Astrocyte of the spinal cord (primary cell): Measurements from ENCODE around the gene IRGC.

ENCODE experiments used
- DNase-seq: peaks from one replicate; pipeline ENCODE4 v3.0.0; 2011; ENCODE audit warnings: low read depth, low spot score
- H3K4me3 ChIP-seq: 2 replicates; pipeline ENCODE4 v1.5.1; 2011; ENCODE audit warnings: low read depth, mild to moderate bottlenecking, low read length, moderate library complexity
- CTCF ChIP-seq: IDR thresholded peaks from 2 replicates; pipeline ENCODE4 v1.5.1; 2012; ENCODE audit warnings: low read depth, mild to moderate bottlenecking, low read length, inconsistent platforms
- in situ Hi-C: cut with HindIII; loops from 2 replicates; pipeline ENCODE4 v1.10.0; 2017; ENCODE audit warnings: low sequenced_read_pairs

Gene IRGC

GRCh38 chr19:43729919-43730318 is 14.0 kb downstream of the IRGC start:
- DNase-seq: no peak
- TF ChIP-seq CTCF: no peak
- in situ Hi-C loops: no loop called here
- H3K4me3 ChIP-seq: no peak overlapping the region

GRCh38 chr19:43731346-43731745 is 15.5 kb downstream of the IRGC start:
- DNase-seq: peak; percentile 27
- in situ Hi-C loops: no loop called here
- no peak for TF ChIP-seq CTCF
- H3K4me3 ChIP-seq: no peak overlapping the region

DNA sequence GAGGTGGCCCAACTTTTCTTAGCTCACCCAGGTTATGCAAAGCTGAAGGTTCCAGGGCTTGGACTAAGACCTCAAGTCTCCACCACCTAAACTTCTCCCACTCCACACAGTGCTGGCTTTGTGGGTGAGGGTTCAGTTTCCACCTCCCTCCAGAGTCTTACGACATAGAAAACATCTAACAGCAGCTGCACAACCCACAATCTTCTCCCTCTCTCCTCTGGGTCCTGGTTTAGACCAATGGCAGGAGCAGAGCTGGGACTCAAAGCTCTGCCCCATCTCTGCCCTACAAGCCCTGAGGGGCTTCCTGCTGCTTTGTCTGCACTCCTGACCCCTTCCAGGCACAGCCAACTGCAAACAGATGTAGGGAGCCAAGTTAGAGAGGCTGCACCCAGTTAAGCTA is 16.0 kb downstream of the IRGC start:
- TF ChIP-seq CTCF: no peak
- DNase-seq: peak; percentile 78
- in situ Hi-C loops: no loop called here
- no peak overlapping the region for H3K4me3 ChIP-seq

DNA sequence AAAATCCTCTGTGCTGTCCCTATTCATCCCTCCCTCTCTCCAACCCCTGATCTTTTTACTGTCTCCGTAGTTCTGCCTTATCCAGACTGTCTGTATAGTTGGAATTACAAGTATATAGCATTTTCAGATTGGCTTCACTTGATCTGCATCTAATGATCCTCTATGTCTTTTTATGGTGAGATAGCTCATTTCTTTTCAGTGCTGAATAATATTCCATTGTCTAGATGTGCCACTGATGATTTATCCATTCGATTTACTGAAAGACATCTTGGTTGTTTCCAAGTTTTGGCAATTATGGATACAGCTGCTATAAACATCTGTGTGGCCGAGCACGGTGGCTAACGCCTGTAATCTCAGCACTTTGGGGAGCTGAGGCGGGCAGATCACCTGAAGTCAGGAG is 19.1 kb downstream of the IRGC start:
- DNase-seq: no peak
- no peak for TF ChIP-seq CTCF
- in situ Hi-C loops: no loop called here
- H3K4me3 ChIP-seq: no peak overlapping the region

DNA sequence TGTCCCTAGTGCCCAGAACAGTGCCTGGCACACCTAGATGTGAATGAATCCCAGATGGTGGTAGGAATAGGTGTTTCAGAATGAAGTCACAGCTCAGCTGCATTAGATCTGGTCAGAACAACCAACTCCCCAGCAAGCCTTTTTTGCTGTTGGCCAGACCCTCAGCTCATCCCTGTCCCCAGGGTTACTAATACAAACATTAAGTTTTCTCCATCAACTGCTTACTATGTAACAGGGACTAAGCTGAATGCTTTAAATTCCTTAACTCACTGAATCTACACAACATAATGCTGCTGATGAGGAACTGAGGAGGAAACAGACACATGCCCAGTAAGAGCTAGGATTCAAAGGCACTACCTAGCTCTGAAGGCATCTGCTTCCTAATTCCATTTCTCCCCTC is 20.1 kb downstream of the IRGC start:
- DNase-seq: peak; percentile 45
- in situ Hi-C loops: no loop called here
- no peak overlapping the region for H3K4me3 ChIP-seq
- TF ChIP-seq CTCF: no peak

- in situ Hi-C loops: no loop called here
- DNase-seq: no peak
- TF ChIP-seq CTCF: no peak
- H3K4me3 ChIP-seq: no peak overlapping the region
These were observed 22.9 kb downstream of the IRGC start for GRCh38 chr19:43738780-43739211.

DNA sequence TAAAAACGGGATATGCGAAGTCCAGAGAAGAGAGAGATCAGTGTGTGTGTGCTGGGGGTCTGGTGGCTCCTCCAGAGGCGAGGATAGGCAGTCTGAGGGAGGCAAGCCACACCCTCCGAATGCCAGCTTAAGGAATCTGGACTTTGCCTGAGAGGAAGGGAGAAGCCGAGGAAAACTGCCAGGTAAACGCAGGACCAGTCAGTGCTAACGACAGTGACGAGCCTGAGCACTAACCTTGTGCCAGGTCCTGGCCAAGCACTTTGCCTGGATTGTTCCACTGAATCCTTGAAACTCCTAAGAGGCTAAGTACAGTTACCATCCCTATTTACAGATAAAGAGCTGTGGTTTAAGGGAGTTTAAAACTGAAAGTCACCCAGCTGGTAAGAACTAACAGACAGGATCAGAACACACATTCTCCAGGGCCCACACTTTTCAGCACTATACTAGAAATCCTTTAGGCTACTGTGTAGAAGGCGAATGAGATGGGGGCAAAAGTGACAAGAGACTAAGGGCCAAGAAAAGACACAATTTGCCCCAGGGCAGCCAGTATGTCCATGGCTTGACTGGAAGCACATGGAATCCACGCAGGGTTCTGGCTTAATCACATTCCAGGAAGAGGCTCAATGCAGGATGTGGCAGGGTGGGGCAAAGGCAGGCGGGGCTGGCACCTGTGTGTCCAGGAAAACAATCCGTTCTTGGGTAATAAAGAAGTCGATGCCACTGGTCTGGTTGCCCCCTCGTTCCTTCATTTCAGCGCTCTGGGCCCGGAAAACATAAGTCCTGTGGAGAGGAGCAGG is 23.8 kb downstream of the IRGC start:
- no peak for DNase-seq
- H3K4me3 ChIP-seq: no peak overlapping the region
- in situ Hi-C loops: no loop called here
- TF ChIP-seq CTCF: no peak
